Keratinocyte (primary cell): Measurements from ENCODE around the gene SWT1. TPM values are rescaled to one million over a fixed set of nuclear protein-coding genes. Genes with fewer than 3 reads are reported as not detected.

Experiments used
- DNase-seq: peaks from one replicate; pipeline ENCODE4 v3.0.0-alpha.2; 2011; ENCODE audit warnings: low read depth, missing footprints, low spot score
- FAIRE-seq: peaks from 2 replicates; lab custom pipeline; 2011; peaks lifted over from hg19 to GRCh38; lab: Jason Lieb, UNC
- H2AFZ ChIP-seq: 2 replicates; pipeline ENCODE4 v1.6.0; 2012; ENCODE audit warnings: low read length, control low read depth, inconsistent platforms; ENCODE audit not compliant: control insufficient read depth
- H3K27ac ChIP-seq: 2 replicates; pipeline ENCODE4 v1.5.1; 2011; ENCODE audit warnings: low read length; ENCODE audit not compliant: control insufficient read depth, insufficient read depth
- H3K27me3 ChIP-seq: 3 replicates; pipeline ENCODE4 v1.6.0; 2011; ENCODE audit warnings: low read length; ENCODE audit not compliant: control insufficient read depth, insufficient read depth; ENCODE audit errors: extremely low read depth
- H3K36me3 ChIP-seq, 2 experiments: 2 replicates in 1 of 2; 3 replicates in 1 of 2; pipeline ENCODE4 v1.5.1; 2011; ENCODE audit warnings: low read length in 2 of 2, mild to moderate bottlenecking in 1 of 2; ENCODE audit not compliant: control insufficient read depth in 2 of 2, insufficient read depth in 2 of 2; ENCODE audit errors: extremely low read depth in 1 of 2
- H3K4me1 ChIP-seq: 3 replicates; pipeline ENCODE4 v1.5.1; 2011; ENCODE audit warnings: low read length; ENCODE audit not compliant: control insufficient read depth, insufficient read depth; ENCODE audit errors: extremely low read depth
- H3K4me2 ChIP-seq: 3 replicates; pipeline ENCODE4 v1.6.0; 2011; ENCODE audit warnings: low read depth, low read length; ENCODE audit not compliant: control insufficient read depth, insufficient read depth; ENCODE audit errors: extremely low read depth
- H3K4me3 ChIP-seq, 3 experiments: fragments of 200-600 bp in 1 of 3; sonication (generic) in 1 of 3; 2 replicates in 2 of 3; 3 replicates in 1 of 3; pipeline ENCODE4 v1.5.1; 2011 to 2016; ENCODE audit warnings: low read length in 3 of 3, mild to moderate bottlenecking in 3 of 3, control low read depth in 2 of 3, inconsistent platforms in 1 of 3, low read depth in 1 of 3, mixed read lengths in 1 of 3, mixed run types in 1 of 3, moderate library complexity in 1 of 3; ENCODE audit not compliant: control insufficient read depth in 2 of 3, insufficient read depth in 2 of 3; ENCODE audit errors: extremely low read depth in 1 of 3
- H3K79me2 ChIP-seq: 2 replicates; pipeline ENCODE4 v1.6.0; 2012; ENCODE audit warnings: low read length; ENCODE audit not compliant: control insufficient read depth, insufficient read depth
- H3K9ac ChIP-seq: 3 replicates; pipeline ENCODE4 v1.6.0; 2011; ENCODE audit warnings: low read length; ENCODE audit not compliant: control insufficient read depth, insufficient read depth; ENCODE audit errors: extremely low read depth
- H3K9me1 ChIP-seq: 3 replicates; pipeline ENCODE4 v1.6.0; 2011; ENCODE audit warnings: low read length; ENCODE audit not compliant: control insufficient read depth, insufficient read depth; ENCODE audit errors: extremely low read depth
- H3K9me3 ChIP-seq: 2 replicates; pipeline ENCODE4 v1.5.1; 2012; ENCODE audit warnings: low read depth, low read length; ENCODE audit not compliant: control insufficient read depth
- H4K20me1 ChIP-seq: 3 replicates; pipeline ENCODE4 v1.6.0; 2011; ENCODE audit warnings: low read length; ENCODE audit not compliant: control insufficient read depth, insufficient read depth; ENCODE audit errors: extremely low read depth
- EZH2 ChIP-seq: IDR thresholded peaks from one replicate; pipeline ENCODE4 v1.6.1; 2012; ENCODE audit warnings: inconsistent platforms, mild to moderate bottlenecking, low read length, moderate library complexity
- dilution Hi-C: fragments of 300-500 bp; cut with MboI; formaldehyde crosslinking; loops from one replicate; pipeline ENCODE4 v1.7.0; 2020; ENCODE audit warnings: low sequenced_read_pairs; ENCODE audit not compliant: extremely low pct_ligation_motif_present
- polyA plus RNA-seq, 5 experiments: library from polyadenylated mRNA; depleted of rRNA in 3 of 5; stranded (reverse) in 3 of 5; stranded (forward) in 1 of 5; unstranded in 1 of 5; fragments of >200 nt; gene quantifications; 1 replicate in 1 of 5; 2 replicates in 3 of 5; 3 replicates in 1 of 5; pipeline versions ENCODE4 v1.2.1 to v1.2.3, GENCODE V29; 2011 to 2012; ENCODE audit warnings: missing spikeins in 2 of 5, low read depth in 1 of 5, low replicate concordance in 1 of 5
- TF ChIP-seq, protein P1 (sequence below), 3 experiments: IDR thresholded peaks in 1 of 3; conservative IDR thresholded peaks in 1 of 3; optimal IDR thresholded peaks in 1 of 3; 2 replicates in 2 of 3; 3 replicates in 1 of 3; pipeline versions ENCODE3 to v1.5.1; 2011; ENCODE audit warnings: low read length in 3 of 3, mild to moderate bottlenecking in 3 of 3, moderate library complexity in 2 of 3, control low read depth in 1 of 3, inconsistent platforms in 1 of 3; ENCODE audit not compliant: insufficient read depth in 2 of 3; ENCODE audit errors: extremely low read depth in 1 of 3

The SWT1 gene
- polyA plus RNA-seq, 1 donor (not counting 4 experiments of a cell fraction or from before 2014, with no cell fraction given), result 2.9 TPM

GRCh38 chr1:185322636-185323035 is 165.7 kb downstream of the SWT1 start:
- Histone ChIP-seq H3K4me1 (peaks cover 13% of the 10 kb centered on the region), H3K27ac (no peak overlapping the region), H4K20me1 (no peaks in the 10 kb centered on the region), H3K9me3 (no peaks in the 10 kb centered on the region), H3K4me2 (no peak overlapping the region), H2AFZ (no peak overlapping the region), H3K36me3 (no peaks in the 10 kb centered on the region), H3K79me2 (no peaks in the 10 kb centered on the region), H3K9ac (no peak overlapping the region), H3K9me1 (no peaks in the 10 kb centered on the region), H3K4me3 (no peak overlapping the region), H3K27me3 (no peaks in the 10 kb centered on the region)
- dilution Hi-C loops, result no loop called here
- TF ChIP-seq EZH2, result no peak
- TF ChIP-seq, protein P1, sequence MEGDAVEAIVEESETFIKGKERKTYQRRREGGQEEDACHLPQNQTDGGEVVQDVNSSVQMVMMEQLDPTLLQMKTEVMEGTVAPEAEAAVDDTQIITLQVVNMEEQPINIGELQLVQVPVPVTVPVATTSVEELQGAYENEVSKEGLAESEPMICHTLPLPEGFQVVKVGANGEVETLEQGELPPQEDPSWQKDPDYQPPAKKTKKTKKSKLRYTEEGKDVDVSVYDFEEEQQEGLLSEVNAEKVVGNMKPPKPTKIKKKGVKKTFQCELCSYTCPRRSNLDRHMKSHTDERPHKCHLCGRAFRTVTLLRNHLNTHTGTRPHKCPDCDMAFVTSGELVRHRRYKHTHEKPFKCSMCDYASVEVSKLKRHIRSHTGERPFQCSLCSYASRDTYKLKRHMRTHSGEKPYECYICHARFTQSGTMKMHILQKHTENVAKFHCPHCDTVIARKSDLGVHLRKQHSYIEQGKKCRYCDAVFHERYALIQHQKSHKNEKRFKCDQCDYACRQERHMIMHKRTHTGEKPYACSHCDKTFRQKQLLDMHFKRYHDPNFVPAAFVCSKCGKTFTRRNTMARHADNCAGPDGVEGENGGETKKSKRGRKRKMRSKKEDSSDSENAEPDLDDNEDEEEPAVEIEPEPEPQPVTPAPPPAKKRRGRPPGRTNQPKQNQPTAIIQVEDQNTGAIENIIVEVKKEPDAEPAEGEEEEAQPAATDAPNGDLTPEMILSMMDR (optimal IDR thresholded peaks at IDR 0.05 in 1 of 3, IDR thresholded peaks at IDR 0.05 in 1 of 3, conservative IDR thresholded peaks at IDR 0.05 in 1 of 3; ENCODE audit: extremely low read depth in 1 of 3, insufficient read depth in 2 of 3, low read length in 3 of 3), result no peak
- FAIRE-seq (no peak), DNase-seq (no peak)

- Histone ChIP-seq H3K4me3 (no peak overlapping the region), H3K4me2 (no peak overlapping the region), H3K27me3 (no peaks in the 10 kb centered on the region), H3K36me3 (no peaks in the 10 kb centered on the region), H2AFZ (no peak overlapping the region), H4K20me1 (no peaks in the 10 kb centered on the region), H3K9me1 (no peaks in the 10 kb centered on the region), H3K79me2 (no peaks in the 10 kb centered on the region), H3K9me3 (no peaks in the 10 kb centered on the region), H3K9ac (no peak overlapping the region), H3K4me1 (peaks cover under 1% of the 10 kb centered on the region), H3K27ac (no peak overlapping the region)
- no peak for TF ChIP-seq EZH2
- TF ChIP-seq, protein P1 (optimal IDR thresholded peaks at IDR 0.05 in 1 of 3, IDR thresholded peaks at IDR 0.05 in 1 of 3, conservative IDR thresholded peaks at IDR 0.05 in 1 of 3; ENCODE audit: extremely low read depth in 1 of 3, insufficient read depth in 2 of 3, low read length in 3 of 3), result no peak
- DNase-seq (no peak), FAIRE-seq (no peak)
- dilution Hi-C loops, result no loop called here
Observed at GRCh38 chr1:185324118-185324517, 167.2 kb downstream of the SWT1 start.
